Spleen (tissue), 11 donors: Measurements from ENCODE around the gene SENP3. TPM values are rescaled to one million over a fixed set of nuclear protein-coding genes. Genes with fewer than 3 reads are reported as not detected.
A peak's percentile ranks its signal among the peaks of the same experiment; 100 is the strongest.

Experiments
- DNase-seq: peaks from one replicate; pipeline ENCODE4 v3.0.0-alpha.2; 2020
- H3K27ac ChIP-seq, 8 donors: fragments of 200-600 bp; sonication (generic) in 7 of 8; 1 replicate in 4 of 8; 2 replicates in 4 of 8; pipeline versions ENCODE4 v1.5.0 to v1.8.0; 2016 to 2021; ENCODE audit warnings: inconsistent platforms in 4 of 8, mild to moderate bottlenecking in 4 of 8, moderate library complexity in 1 of 8
- H3K27me3 ChIP-seq, 7 donors: fragments of 200-600 bp; sonication (generic) in 6 of 7; replicated peaks in 1 of 7; 1 replicate in 4 of 7; 2 replicates in 3 of 7; pipeline versions ENCODE4 v1.5.0 to v1.8.0; 2016 to 2021; ENCODE audit warnings: inconsistent platforms in 3 of 7, mild to moderate bottlenecking in 1 of 7
- H3K36me3 ChIP-seq, 6 donors: fragments of 200-600 bp; sonication (generic) in 5 of 6; 1 replicate in 4 of 6; 2 replicates in 2 of 6; pipeline versions ENCODE4 v1.5.0 to v1.8.0; 2016 to 2021; ENCODE audit warnings: inconsistent platforms in 2 of 6
- H3K4me1 ChIP-seq, 6 donors: fragments of 200-600 bp; sonication (generic) in 5 of 6; 1 replicate in 3 of 6; 2 replicates in 3 of 6; pipeline versions ENCODE4 v1.5.0 to v1.8.0; 2016 to 2021; ENCODE audit warnings: inconsistent platforms in 3 of 6
- H3K4me3 ChIP-seq, 8 donors: fragments of 200-600 bp; sonication (generic) in 7 of 8; 1 replicate in 4 of 8; 2 replicates in 4 of 8; pipeline versions ENCODE4 v1.5.0 to v1.8.0; 2016 to 2021; ENCODE audit warnings: inconsistent platforms in 4 of 8, mild to moderate bottlenecking in 4 of 8, moderate library complexity in 2 of 8
- H3K9me3 ChIP-seq, 8 donors: fragments of 200-600 bp; sonication (generic) in 7 of 8; 1 replicate in 4 of 8; 2 replicates in 4 of 8; pipeline versions ENCODE4 v1.5.0 to v1.8.0; 2016 to 2021; ENCODE audit warnings: inconsistent platforms in 4 of 8
- POLR2A ChIP-seq, 3 donors: fragments of 450-650 bp; IDR thresholded peaks; one replicate each; pipeline ENCODE4 v1.5.1; 2017; ENCODE audit warnings: antibody characterized with exemption in 3 of 3, mild to moderate bottlenecking in 1 of 3
- POLR2AphosphoS5 ChIP-seq, 3 donors: sonication (generic); formaldehyde crosslinking; IDR thresholded peaks; one replicate each; pipeline ENCODE4 v1.5.1; 2017; ENCODE audit warnings: antibody characterized with exemption in 3 of 3
- WGBS, 5 donors: extraction: QIAGEN DNeasy Blood & Tissue Kit in 3 of 5; methylation state at CpG; one replicate each; pipeline versions ENCODE4 v1.1.5 to v1.1.7; 2013 to 2018; 5-methylcytosine and 5-hydroxymethylcytosine counted together
- intact Hi-C: fragments of 100-400 bp; cut with DNase I; formaldehyde crosslinking; loops from one replicate; pipeline ENCODE4 v1.15.0; 2023; ENCODE audit warnings: low total_unique reads
- polyA plus RNA-seq, 3 donors: library from polyadenylated mRNA; stranded (reverse); fragments of 200-250 nt; gene quantifications; one replicate each; pipeline ENCODE4 v1.2.1, GENCODE V29; 2013
- total RNA-seq, 7 donors: library from RNA; depleted of rRNA in 3 of 7; stranded (reverse); fragments of >200 nt in 3 of 7; fragmentation: NEBNext Ultra II Directional in 4 of 7; extraction: Animal tissue kit (Norgen Biotek cat#: 25700) in 4 of 7; gene quantifications; one replicate each; pipeline versions ENCODE4 v1.1.0 to v1.2.1, GENCODE V29; 2016 to 2021
- TF ChIP-seq, protein P1 (sequence below), 11 experiments: fragments of 200-600 bp in 7 of 11; fragments of 450-650 bp in 4 of 11; sonication (generic) in 4 of 11; IDR thresholded peaks in 8 of 11; conservative IDR thresholded peaks in 3 of 11; 1 replicate in 7 of 11; 2 replicates in 4 of 11; pipeline versions ENCODE4 v1.4.0 to v1.8.0; 2016 to 2021; ENCODE audit warnings: antibody characterized with exemption in 11 of 11, inconsistent platforms in 4 of 11, mild to moderate bottlenecking in 1 of 11
- donor health status: healthy with polysubstance abuse.
- donor health status: DM: no; HTN: no; CAD: no; lungs with moderate emphysema.
- donor health status: DM: no; HTN: no; CAD: no.
- donor health status: Bipolar disorder and iron deficiency.
- donor health status: healthy.
- donor health status: DM: no; HTN: no; CAD: no.
- donor health status: DM: yes; HTN: yes; CAD: no.

The SENP3 gene
- total and polyA plus RNA-seq, 10 donors = 36.3 to 71.7 (median 43.1) TPM

DNA sequence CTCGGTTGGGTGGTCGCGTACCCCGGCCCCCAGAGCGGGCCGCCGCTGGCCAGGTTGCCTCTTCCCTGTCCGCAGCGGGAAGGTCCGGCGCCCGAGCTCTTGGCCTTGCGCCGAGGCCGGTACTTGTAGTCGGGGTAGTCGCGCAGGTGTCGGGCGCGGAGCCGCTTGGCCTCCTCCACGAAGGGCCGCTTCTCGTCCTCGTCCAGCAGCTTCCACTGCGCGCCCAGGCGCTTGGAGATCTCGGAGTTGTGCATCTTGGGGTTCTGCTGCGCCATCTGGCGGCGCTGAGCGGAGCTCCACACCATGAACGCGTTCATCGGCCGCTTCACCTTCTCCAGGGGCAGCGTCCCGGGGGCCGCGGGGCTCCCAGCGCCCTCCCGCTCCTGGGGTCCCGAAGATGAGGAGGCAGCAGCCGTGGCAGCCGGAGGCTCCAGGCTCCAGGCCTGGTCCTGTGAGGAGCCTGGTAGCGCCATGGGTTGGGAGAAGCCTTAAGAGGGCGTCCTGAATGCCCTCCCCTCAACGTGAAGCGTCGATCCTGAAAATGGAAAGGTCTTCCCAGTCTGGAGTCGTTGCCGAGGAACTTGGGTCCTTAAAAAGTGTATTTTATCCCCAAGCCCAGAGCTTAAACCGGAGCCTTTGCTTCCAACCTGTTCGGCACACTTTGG is 27.6 kb downstream of the SENP3 start:
- Histone ChIP-seq H3K4me3 (peak overlapping the region in 2 of 8 donors; percentile 8 to 32), H3K4me1 (peaks cover 18 to 53% (median 33%) of the 10 kb centered on the region in 6 donors), H3K36me3 (peaks cover 0 to 86% (median 47%) of the 10 kb centered on the region in 6 donors), H3K9me3 (no peaks in the 10 kb centered on the region), H3K27me3 (no peaks in the 10 kb centered on the region), H3K27ac (peak overlapping the region in 1 of 8 donors; percentile 39)
- 30 to 50% (median 36%) methylated on average over 34 to 56 of the region's 56 CpGs for WGBS, 5 donors
- intact Hi-C loops = no loop called here
- TF ChIP-seq POLR2AphosphoS5 (IDR thresholded peaks at IDR 0.05) = peak; percentile 74 to 83 (median 76)
- TF ChIP-seq, protein P1, sequence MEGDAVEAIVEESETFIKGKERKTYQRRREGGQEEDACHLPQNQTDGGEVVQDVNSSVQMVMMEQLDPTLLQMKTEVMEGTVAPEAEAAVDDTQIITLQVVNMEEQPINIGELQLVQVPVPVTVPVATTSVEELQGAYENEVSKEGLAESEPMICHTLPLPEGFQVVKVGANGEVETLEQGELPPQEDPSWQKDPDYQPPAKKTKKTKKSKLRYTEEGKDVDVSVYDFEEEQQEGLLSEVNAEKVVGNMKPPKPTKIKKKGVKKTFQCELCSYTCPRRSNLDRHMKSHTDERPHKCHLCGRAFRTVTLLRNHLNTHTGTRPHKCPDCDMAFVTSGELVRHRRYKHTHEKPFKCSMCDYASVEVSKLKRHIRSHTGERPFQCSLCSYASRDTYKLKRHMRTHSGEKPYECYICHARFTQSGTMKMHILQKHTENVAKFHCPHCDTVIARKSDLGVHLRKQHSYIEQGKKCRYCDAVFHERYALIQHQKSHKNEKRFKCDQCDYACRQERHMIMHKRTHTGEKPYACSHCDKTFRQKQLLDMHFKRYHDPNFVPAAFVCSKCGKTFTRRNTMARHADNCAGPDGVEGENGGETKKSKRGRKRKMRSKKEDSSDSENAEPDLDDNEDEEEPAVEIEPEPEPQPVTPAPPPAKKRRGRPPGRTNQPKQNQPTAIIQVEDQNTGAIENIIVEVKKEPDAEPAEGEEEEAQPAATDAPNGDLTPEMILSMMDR (IDR thresholded peaks at IDR 0.05 in 8 of 11, conservative IDR thresholded peaks at IDR 0.05 in 3 of 11) = peak; percentile 71 to 94 (median 83)
- TF ChIP-seq POLR2A (IDR thresholded peaks at IDR 0.05) = no peak
- DNase-seq = peak; percentile 93

- Histone ChIP-seq H3K27ac (peak within 1 kb of the TSS in 1 of 8 donors; percentile 39), H3K4me3 (peak within 1 kb of the TSS in 2 of 8 donors; percentile 8 to 32), H3K9me3 (no peaks in the 10 kb centered on the region), H3K4me1 (peaks cover 11 to 46% (median 26%) of the 10 kb centered on the region in 6 donors), H3K27me3 (no peaks in the 10 kb centered on the region), H3K36me3 (peaks cover 0 to 94% (median 55%) of the 10 kb centered on the region in 6 donors)
- no peak for DNase-seq
- intact Hi-C loops = no loop called here
- no peak for TF ChIP-seq POLR2AphosphoS5 (IDR thresholded peaks at IDR 0.05)
- TF ChIP-seq, protein P1 (IDR thresholded peaks at IDR 0.05 in 8 of 11, conservative IDR thresholded peaks at IDR 0.05 in 3 of 11) = no peak
- TF ChIP-seq POLR2A (IDR thresholded peaks at IDR 0.05) = no peak
- 68 to 81% (median 75%) methylated on average over 20 to 24 of the region's 24 CpGs for WGBS, 5 donors
These were observed 28.4 kb downstream of the SENP3 start, which contains the start of gene SOX15 for GRCh38 chr17:7589891-7590691. TSS of gene SOX15 (minus strand) at chr17:7590094. CDS start at chr17:7589676, 418 bp downstream.

GRCh38 chr17:7590743-7591142 is 29.0 kb downstream of the SENP3 start:
- no peaks in the 10 kb centered on the region for H3K9me3 ChIP-seq
- no peak for DNase-seq
- no peaks in the 10 kb centered on the region for H3K27me3 ChIP-seq
- H3K4me3 ChIP-seq = no peak overlapping the region
- TF ChIP-seq POLR2AphosphoS5 (IDR thresholded peaks at IDR 0.05) (peak in 1 of 3 donors; percentile 23), POLR2A (IDR thresholded peaks at IDR 0.05) (no peak)
- TF ChIP-seq, protein P1 (IDR thresholded peaks at IDR 0.05 in 8 of 11, conservative IDR thresholded peaks at IDR 0.05 in 3 of 11) = no peak
- WGBS, 5 donors = 83 to 98% (median 88%) methylated on average over 3 to 4 of the region's 4 CpGs
- H3K4me1 ChIP-seq = peaks cover 7 to 39% (median 19%) of the 10 kb centered on the region in 6 donors
- peaks cover 5 to 100% (median 61%) of the 10 kb centered on the region in 6 donors for H3K36me3 ChIP-seq
- no peak overlapping the region for H3K27ac ChIP-seq
- intact Hi-C loops = no loop called here

GRCh38 chr17:7591596-7591995 is 29.9 kb downstream of the SENP3 start:
- Histone ChIP-seq H3K36me3 (peaks cover 5 to 100% (median 68%) of the 10 kb centered on the region in 6 donors), H3K27ac (no peak overlapping the region), H3K4me1 (peaks cover 7 to 33% (median 16%) of the 10 kb centered on the region in 6 donors), H3K4me3 (no peak overlapping the region), H3K9me3 (no peaks in the 10 kb centered on the region), H3K27me3 (no peaks in the 10 kb centered on the region)
- 80 to 98% (median 95%) methylated on average over 5 of the region's 5 CpGs for WGBS, 5 donors
- TF ChIP-seq POLR2A (IDR thresholded peaks at IDR 0.05) (no peak), POLR2AphosphoS5 (IDR thresholded peaks at IDR 0.05) (peak in 1 of 3 donors; percentile 23)
- intact Hi-C loops = no loop called here
- no peak for DNase-seq
